HepG2 (cell line): ENCODE measurements around the gene AMDHD1. TPM values are rescaled to one million over a fixed set of nuclear protein-coding genes. Genes with fewer than 3 reads are reported as not detected.

Experiments
- ARNT2 ChIP-seq: sonication (generic); formaldehyde crosslinking; IDR thresholded peaks from 2 replicates; pipeline ENCODE4 v1.8.0; 2022; ENCODE audit warnings: mild to moderate bottlenecking, low read depth, missing genetic modification reagents, moderate library complexity
- ARNTL ChIP-seq: sonication (generic); formaldehyde crosslinking; IDR thresholded peaks from 2 replicates; pipeline ENCODE4 v1.4.0; 2020; ENCODE audit warnings: mild to moderate bottlenecking, missing genetic modification reagents
- CEBPZ ChIP-seq: IDR thresholded peaks from 2 replicates; pipeline ENCODE4 v1.6.1; 2012; ENCODE audit warnings: low read length, improper control_type of control experiment
- CENPT ChIP-seq: sonication (generic); formaldehyde crosslinking; IDR thresholded peaks from 2 replicates; pipeline ENCODE4 v1.8.0; 2022; ENCODE audit warnings: low read depth, mild to moderate bottlenecking, moderate library complexity, missing genetic modification reagents
- CHD2 ChIP-seq: IDR thresholded peaks from 2 replicates; pipeline ENCODE4 v1.6.1; 2011; ENCODE audit warnings: low read depth, low read length, improper control_type of control experiment
- CSRNP2 ChIP-seq: sonication (generic); formaldehyde crosslinking; conservative IDR thresholded peaks from 2 replicates; pipeline ENCODE4 v1.8.0; 2022; ENCODE audit warnings: low read depth, missing genetic modification reagents
- FOXM1 ChIP-seq: sonication (generic); formaldehyde crosslinking; IDR thresholded peaks from 2 replicates; pipeline ENCODE4 v1.5.0; 2020; ENCODE audit warnings: missing genetic modification reagents
- KDM4B ChIP-seq: sonication (generic); formaldehyde crosslinking; IDR thresholded peaks from 2 replicates; pipeline ENCODE4 v1.4.0; 2020; ENCODE audit warnings: missing genetic modification reagents
- MBNL3 ChIP-seq: fragments of 250-450 bp; sonication (Bioruptor Pico); conservative IDR thresholded peaks from 2 replicates; pipeline ENCODE4 v1.8.0; 2022; ENCODE audit warnings: mild to moderate bottlenecking, inconsistent platforms
- MIER2 ChIP-seq: IDR thresholded peaks from 2 replicates; pipeline ENCODE4 v1.6.1; 2016; ENCODE audit warnings: missing biosample characterization, missing genetic modification reagents
- NR3C1 ChIP-seq: sonication (generic); formaldehyde crosslinking; IDR thresholded peaks from 2 replicates; pipeline ENCODE4 v1.4.0; 2020; ENCODE audit warnings: missing genetic modification reagents
- REL ChIP-seq: sonication (generic); formaldehyde crosslinking; conservative IDR thresholded peaks from 2 replicates; pipeline ENCODE4 v1.8.0; 2022; ENCODE audit warnings: mild to moderate bottlenecking, missing genetic modification reagents, moderate library complexity
- SAFB2 ChIP-seq: sonication (generic); formaldehyde crosslinking; IDR thresholded peaks from 2 replicates; pipeline ENCODE4 v1.5.1; 2020; ENCODE audit warnings: missing genetic modification reagents, low read depth, mild to moderate bottlenecking, borderline replicate concordance
- SRF ChIP-seq: IDR thresholded peaks from 2 replicates; pipeline ENCODE4 v1.6.1; 2011; ENCODE audit warnings: mild to moderate bottlenecking, low read depth, low read length, moderate library complexity
- TBL1XR1 ChIP-seq: fragments of 150-350 bp; IDR thresholded peaks from 2 replicates; pipeline ENCODE4 v1.6.1; 2014; ENCODE audit warnings: borderline replicate concordance, low read length; ENCODE audit not compliant: partially characterized antibody
- TBP ChIP-seq: sonication (generic); formaldehyde crosslinking; IDR thresholded peaks from 2 replicates; pipeline ENCODE4 v1.5.0; 2020; ENCODE audit warnings: missing genetic modification reagents
- TP53 ChIP-seq: sonication (generic); formaldehyde crosslinking; conservative IDR thresholded peaks from 2 replicates; pipeline ENCODE4 v1.4.0; 2020; ENCODE audit warnings: missing genetic modification reagents
- YEATS4 ChIP-seq: sonication (generic); formaldehyde crosslinking; IDR thresholded peaks from 2 replicates; pipeline ENCODE4 v1.4.0; 2020; ENCODE audit warnings: missing genetic modification reagents, borderline replicate concordance
- ZIK1 ChIP-seq: sonication (generic); formaldehyde crosslinking; IDR thresholded peaks from 2 replicates; pipeline ENCODE4 v1.5.0; 2020; ENCODE audit warnings: mild to moderate bottlenecking, low read depth, missing genetic modification reagents, borderline replicate concordance
- ZNF530 ChIP-seq: sonication (generic); formaldehyde crosslinking; IDR thresholded peaks from 2 replicates; pipeline ENCODE4 v1.5.0; 2020; ENCODE audit warnings: low read depth, mild to moderate bottlenecking, missing genetic modification reagents
- ZNF552 ChIP-seq: sonication (generic); formaldehyde crosslinking; IDR thresholded peaks from 2 replicates; pipeline ENCODE4 v1.9.0; 2022; ENCODE audit warnings: missing genetic modification reagents, mild to moderate bottlenecking, borderline replicate concordance
- ZNF558 ChIP-seq: sonication (generic); formaldehyde crosslinking; IDR thresholded peaks from 2 replicates; pipeline ENCODE4 v1.9.0; 2022; ENCODE audit warnings: mild to moderate bottlenecking, missing genetic modification reagents, borderline replicate concordance
- polyA plus RNA-seq, 8 experiments: library from polyadenylated mRNA; depleted of rRNA in 3 of 8; stranded (reverse) in 7 of 8; unstranded in 1 of 8; fragments of >200 nt; fragmentation: Illumina TruSeq in 4 of 8; extraction: Trizol in 4 of 8; gene quantifications; 2 replicates each; pipeline versions ENCODE4 v1.2.1 to v1.2.3, GENCODE V29; 2011 to 2016; ENCODE audit warnings: low read depth in 4 of 8, missing spikeins in 1 of 8, mixed read lengths in 1 of 8; ENCODE audit not compliant: insufficient read depth in 1 of 8
- total RNA-seq, 5 experiments: library from RNA; depleted of rRNA; stranded (reverse); fragments of >200 nt; fragmentation: Illumina TruSeq; extraction: Trizol; gene quantifications; 2 replicates each; pipeline ENCODE4 v1.2.3, GENCODE V29; 2016; ENCODE audit warnings: low read depth in 1 of 5
- TF ChIP-seq, protein P1 (sequence below): IDR thresholded peaks from 2 replicates; pipeline ENCODE4 v1.6.1; 2012; ENCODE audit warnings: low read depth, low read length, improper control_type of control experiment
- TF ChIP-seq, protein P2 (sequence below): sonication (generic); formaldehyde crosslinking; IDR thresholded peaks from 2 replicates; pipeline ENCODE4 v1.5.0; 2020; ENCODE audit warnings: missing genetic modification reagents

Gene AMDHD1
- total and polyA plus RNA-seq, 2 of the 13 experiments (the other 11 are each of a cell fraction or from before 2014, with no cell fraction given), result 6.5 to 29.6 TPM

DNA sequence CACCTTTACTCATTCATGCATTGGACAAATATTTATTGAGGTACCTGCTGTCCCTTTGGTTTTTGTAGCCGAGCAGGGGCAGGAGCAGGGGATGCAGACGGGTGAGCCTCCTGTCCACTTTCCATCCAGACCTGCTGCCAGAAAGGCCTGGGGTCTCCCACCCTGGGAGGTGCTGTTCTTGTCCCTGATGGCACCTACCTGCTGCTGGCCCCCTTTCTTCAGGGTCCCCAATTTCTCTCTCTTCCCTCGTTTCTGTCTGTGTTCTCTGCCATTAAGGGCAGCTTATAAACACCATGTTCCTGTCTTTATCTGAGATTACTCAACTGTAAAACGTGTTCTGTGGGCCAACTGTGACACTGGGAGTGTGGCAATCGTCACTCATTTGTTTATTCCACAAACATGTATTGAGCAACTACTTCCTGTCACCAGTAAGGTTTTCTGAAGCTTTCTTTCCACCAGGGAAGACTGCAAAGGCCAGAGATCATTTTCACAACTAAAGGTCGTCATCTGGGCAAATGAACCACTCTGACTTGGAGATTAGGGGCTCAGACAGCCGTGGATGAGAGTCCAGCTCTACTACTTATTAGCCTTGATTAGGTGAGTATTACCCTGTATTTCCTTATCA lies 53.0 kb downstream of the AMDHD1 start, which contains the start of gene HAL (continued):
- TF ChIP-seq, protein P1, sequence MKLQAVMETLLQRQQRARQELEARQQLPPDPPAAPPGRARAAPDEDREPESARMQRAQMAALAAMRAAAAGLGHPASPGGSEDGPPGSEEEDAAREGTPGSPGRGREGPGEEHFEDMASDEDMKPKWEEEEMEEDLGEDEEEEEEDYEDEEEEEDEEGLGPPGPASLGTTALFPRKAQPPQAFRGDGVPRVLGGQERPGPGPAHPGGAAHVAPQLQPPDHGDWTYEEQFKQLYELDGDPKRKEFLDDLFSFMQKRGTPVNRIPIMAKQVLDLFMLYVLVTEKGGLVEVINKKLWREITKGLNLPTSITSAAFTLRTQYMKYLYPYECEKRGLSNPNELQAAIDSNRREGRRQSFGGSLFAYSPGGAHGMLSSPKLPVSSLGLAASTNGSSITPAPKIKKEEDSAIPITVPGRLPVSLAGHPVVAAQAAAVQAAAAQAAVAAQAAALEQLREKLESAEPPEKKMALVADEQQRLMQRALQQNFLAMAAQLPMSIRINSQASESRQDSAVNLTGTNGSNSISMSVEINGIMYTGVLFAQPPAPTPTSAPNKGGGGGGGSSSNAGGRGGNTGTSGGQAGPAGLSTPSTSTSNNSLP, result peak; percentile 64; the same call in 1 of the 2 replicates
- TF ChIP-seq CSRNP2 (CRISPR knock-in tag) (no peak), FOXM1 (CRISPR knock-in tag) (no peak), KDM4B (CRISPR knock-in tag) (peak; percentile 96), ARNT2 (CRISPR knock-in tag) (peak; percentile 82), REL (CRISPR knock-in tag) (no peak), MIER2 (CRISPR knock-in tag) (peak; percentile 63; the same call in 1 of the 2 replicates), TBL1XR1 (peak; percentile 93), TP53 (CRISPR knock-in tag) (no peak), ARNTL (CRISPR knock-in tag) (peak; percentile 97), ZIK1 (CRISPR knock-in tag) (no peak), ZNF530 (CRISPR knock-in tag) (no peak), CENPT (CRISPR knock-in tag) (no peak), SRF (no peak), SAFB2 (CRISPR knock-in tag) (peak; percentile 43; the same call in 1 of the 2 replicates), MBNL3 (no peak), CHD2 (no peak), ZNF552 (CRISPR knock-in tag) (no peak; the same call in 1 of the 2 replicates), ZNF558 (no peak), NR3C1 (CRISPR knock-in tag) (no peak), CEBPZ (no peak), TBP (CRISPR knock-in tag) (no peak), YEATS4 (CRISPR knock-in tag) (peak; percentile 82; the same call in 1 of the 2 replicates)
- TF ChIP-seq, protein P2, sequence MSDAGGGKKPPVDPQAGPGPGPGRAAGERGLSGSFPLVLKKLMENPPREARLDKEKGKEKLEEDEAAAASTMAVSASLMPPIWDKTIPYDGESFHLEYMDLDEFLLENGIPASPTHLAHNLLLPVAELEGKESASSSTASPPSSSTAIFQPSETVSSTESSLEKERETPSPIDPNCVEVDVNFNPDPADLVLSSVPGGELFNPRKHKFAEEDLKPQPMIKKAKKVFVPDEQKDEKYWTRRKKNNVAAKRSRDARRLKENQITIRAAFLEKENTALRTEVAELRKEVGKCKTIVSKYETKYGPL, result no peak
